Activated CD4-positive, alpha-beta T cell treated with anti-CD3 and anti-CD28 coated beads for 36 hours (primary cell): ENCODE data around the gene ATP2B1. TPM values are rescaled to one million over a fixed set of nuclear protein-coding genes. Genes with fewer than 3 reads are reported as not detected.
A peak's percentile ranks its signal among the peaks of the same experiment; 100 is the strongest.
"Not testable (repeated sequence)": the region's sequence is repeated elsewhere in the genome, so short reads cannot be mapped to it uniquely, and the experiment has no call there.

ENCODE experiments used
- ATAC-seq: fragments of 200-7000 bp; cut with Tn5 transposase; one replicate; pipeline ENCODE4 v1.10.0; 2021; ENCODE audit warnings: mild to moderate bottlenecking, moderate library complexity
- CTCF ChIA-PET: fragments of 350-600 bp; sonication (Branson Sonifier 250); formaldehyde crosslinking; loops from one replicate; lab custom pipeline; 2021; ENCODE audit warnings: antibody characterized with exemption; lab: Charles Lee
- POLR2A ChIA-PET: fragments of 350-600 bp; sonication (Branson Sonifier 250); formaldehyde crosslinking; loops from one replicate; lab custom pipeline; 2021; ENCODE audit warnings: antibody characterized with exemption, inconsistent platforms; lab: Charles Lee
- DNase-seq: peaks from one replicate; pipeline ENCODE4 v3.0.0-alpha.2; 2020
- H3K27ac Mint-ChIP-seq: one replicate; pipeline ENCODE4 v1.8.0; 2021; ENCODE audit warnings: mixed read lengths
- H3K27me3 Mint-ChIP-seq: one replicate; pipeline ENCODE4 v1.8.0; 2021; ENCODE audit warnings: mixed read lengths
- H3K36me3 Mint-ChIP-seq: one replicate; pipeline ENCODE4 v1.8.0; 2021; ENCODE audit warnings: low read depth, mixed read lengths
- H3K4me1 Mint-ChIP-seq: one replicate; pipeline ENCODE4 v1.8.0; 2021; ENCODE audit warnings: mixed read lengths
- H3K4me3 Mint-ChIP-seq: one replicate; pipeline ENCODE4 v1.8.0; 2021; ENCODE audit warnings: mild to moderate bottlenecking, moderate library complexity, mixed read lengths
- H3K9me3 Mint-ChIP-seq: one replicate; pipeline ENCODE4 v1.8.0; 2021; ENCODE audit warnings: low read depth, mixed read lengths
- intact Hi-C, 2 experiments: fragments of 100-400 bp; cut with DNase I in 1 of 2; cut with micrococcal nuclease in 1 of 2; formaldehyde crosslinking; loops; one replicate each; pipeline versions ENCODE4 v1.14.2 to v1.15.1; 2022 to 2024; cut with DNase I, micrococcal nuclease
- total RNA-seq, 2 experiments: library from RNA; stranded (reverse); gene quantifications; one replicate each; pipeline ENCODE4 v1.2.3, GENCODE V29; 2021

Gene ATP2B1
- total RNA-seq, 2 experiments from 2014 or later, result 18.8 to 19.7 TPM

GRCh38 chr12:89702503-89702902, 6.1 kb downstream of the ATP2B1 start:
- ChIA-PET CTCF (interaction anchor here (0.6 to 1.1 kb wide), 2 partner anchors 158 to 479 kb away, joined by 3 read pairs; no protein-coding TSS in a partner anchor), POLR2A (interaction anchor here (0.6 kb wide), 1 partner anchor 459 kb away, joined by 4 read pairs; no protein-coding TSS in a partner anchor)
- DNase-seq (no peak), ATAC-seq (no peak)
- H3K36me3 Mint-ChIP-seq, result peaks cover 12% of the 10 kb centered on the region
- H3K27ac Mint-ChIP-seq, result no peak overlapping the region
- peaks cover 78% of the 10 kb centered on the region for H3K4me1 Mint-ChIP-seq
- no peak overlapping the region for H3K4me3 Mint-ChIP-seq
- intact Hi-C loops, result no loop called here
- no peaks in the 10 kb centered on the region for H3K27me3 Mint-ChIP-seq
- no peaks in the 10 kb centered on the region for H3K9me3 Mint-ChIP-seq

DNA sequence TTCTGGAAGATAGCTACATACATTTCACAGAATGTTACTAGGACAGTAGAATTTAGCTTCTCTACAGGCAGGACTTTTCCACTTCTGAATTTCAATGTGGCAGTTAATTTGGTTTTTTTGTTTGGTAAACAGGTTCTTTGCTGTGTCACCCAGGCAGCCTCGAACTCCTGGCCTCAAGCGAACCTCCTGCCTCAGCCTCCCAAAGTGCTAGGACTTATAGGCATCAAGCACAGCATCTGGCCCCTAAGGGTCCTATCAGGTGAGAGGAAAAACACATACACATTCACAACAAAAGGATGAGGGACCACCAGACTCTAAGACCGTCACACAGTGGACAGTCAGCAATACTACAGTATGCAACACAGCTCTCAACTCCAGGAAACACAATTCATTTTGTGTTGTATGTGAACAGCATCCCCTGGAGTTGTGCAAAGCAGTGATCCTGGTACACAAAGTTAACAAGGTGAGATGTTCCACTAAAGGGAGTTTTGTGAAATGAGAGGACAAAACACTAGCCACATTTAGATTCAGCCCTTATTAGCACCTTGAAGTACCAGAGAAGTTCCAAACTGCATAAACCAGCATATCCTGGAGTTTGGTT, 6.9 kb downstream of the ATP2B1 start:
- no peak for DNase-seq
- ATAC-seq, result no peak
- H3K27me3 Mint-ChIP-seq, result no peaks in the 10 kb centered on the region
- peaks cover 80% of the 10 kb centered on the region for H3K4me1 Mint-ChIP-seq
- ChIA-PET CTCF (interaction anchor here (1.1 kb wide), 1 partner anchor 158 kb away, joined by 3 read pairs; no protein-coding TSS in a partner anchor), POLR2A (no interaction called here)
- H3K4me3 Mint-ChIP-seq, result no peak overlapping the region
- intact Hi-C loops, result no loop called here
- H3K36me3 Mint-ChIP-seq, result peaks cover 12% of the 10 kb centered on the region
- H3K9me3 Mint-ChIP-seq, result no peaks in the 10 kb centered on the region
- no peak overlapping the region for H3K27ac Mint-ChIP-seq

GRCh38 chr12:89700191-89700810, 8.3 kb downstream of the ATP2B1 start:
- CTCF ChIA-PET, result no interaction called here

GRCh38 chr12:89698607-89699006, 10.0 kb downstream of the ATP2B1 start:
- DNase-seq (no peak), ATAC-seq (no peak)
- Mint-ChIP-seq H3K4me3 (no peak overlapping the region), H3K36me3 (peaks cover 7% of the 10 kb centered on the region), H3K27ac (no peak overlapping the region), H3K4me1 (peaks cover 73% of the 10 kb centered on the region), H3K9me3 (no peaks in the 10 kb centered on the region), H3K27me3 (no peaks in the 10 kb centered on the region)
- CTCF ChIA-PET, result interaction anchor here (0.6 to 1.0 kb wide), 3 partner anchors 53 to 438 kb away, joined by 3 read pairs; no protein-coding TSS in a partner anchor
- POLR2A ChIA-PET, result no interaction called here
- intact Hi-C loops, result no loop called here

More at GRCh38 chr12:89700191-89700810, 8.3 kb downstream of the ATP2B1 start:
- Mint-ChIP-seq H3K36me3 (peaks cover 12% of the 10 kb centered on the region), H3K27ac (no peak overlapping the region), H3K4me1 (peaks cover 77% of the 10 kb centered on the region), H3K4me3 (no peak overlapping the region), H3K9me3 (no peaks in the 10 kb centered on the region), H3K27me3 (no peaks in the 10 kb centered on the region)
- POLR2A ChIA-PET, result no interaction called here
- DNase-seq, result no peak
- intact Hi-C loops, result no loop called here
- peak; percentile 49 for ATAC-seq

DNA sequence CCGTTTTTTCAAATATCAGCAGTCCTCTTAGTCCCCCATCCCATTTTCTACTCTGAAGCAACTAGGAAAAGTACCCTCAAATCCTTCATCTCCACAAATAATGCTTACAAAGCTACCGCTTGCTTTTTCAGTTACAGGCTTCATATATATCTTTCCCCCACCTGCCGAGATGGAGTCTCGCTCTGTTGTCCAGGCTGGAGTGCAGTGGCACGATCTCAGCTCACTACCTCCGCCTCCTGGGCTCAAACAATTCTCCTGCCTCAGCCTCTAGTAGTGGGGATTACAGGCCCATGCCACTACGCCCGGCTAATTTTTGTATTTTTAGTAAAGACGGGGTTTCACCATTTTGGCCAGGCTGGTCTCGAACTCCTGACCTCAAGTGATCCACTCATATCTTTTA, 10.9 kb downstream of the ATP2B1 start:
- CTCF ChIA-PET, result interaction anchor here (0.7 to 1.0 kb wide), 2 partner anchors 145 to 439 kb away, joined by 3 to 5 read pairs; no protein-coding TSS in a partner anchor

GRCh38 chr12:89697296-89697695, 11.3 kb downstream of the ATP2B1 start:
- H3K27ac Mint-ChIP-seq, result no peak overlapping the region
- H3K4me3 Mint-ChIP-seq, result no peak overlapping the region
- intact Hi-C loops, result no loop called here
- peaks cover 71% of the 10 kb centered on the region for H3K4me1 Mint-ChIP-seq
- H3K27me3 Mint-ChIP-seq, result no peaks in the 10 kb centered on the region
- CTCF ChIA-PET, result interaction anchor here (0.7 kb wide), 1 partner anchor 145 kb away, joined by 5 read pairs; no protein-coding TSS in a partner anchor
- ATAC-seq (no peak), DNase-seq (no peak)
- H3K36me3 Mint-ChIP-seq, result peaks cover 7% of the 10 kb centered on the region
- POLR2A ChIA-PET, result no interaction called here
- no peaks in the 10 kb centered on the region for H3K9me3 Mint-ChIP-seq

More for the DNA sequence above, 10.9 kb downstream of the ATP2B1 start:
- POLR2A ChIA-PET, intact Hi-C loops, H3K27ac Mint-ChIP-seq, H3K9me3 Mint-ChIP-seq, H3K27me3 Mint-ChIP-seq, DNase-seq, ATAC-seq, H3K4me3 Mint-ChIP-seq, H3K36me3 Mint-ChIP-seq: not testable (repeated sequence)
- peaks cover 75% of the 10 kb centered on the region for H3K4me1 Mint-ChIP-seq

- Mint-ChIP-seq H3K36me3 (peaks cover 7% of the 10 kb centered on the region), H3K27me3 (no peaks in the 10 kb centered on the region), H3K9me3 (no peaks in the 10 kb centered on the region), H3K4me1 (peaks cover 72% of the 10 kb centered on the region), H3K4me3 (no peak overlapping the region), H3K27ac (peak overlapping the region; percentile 15)
- DNase-seq (no peak), ATAC-seq (no peak)
- ChIA-PET POLR2A (no interaction called here), CTCF (interaction anchor here (0.8 to 1.7 kb wide), 2 partner anchors 11 to 68 kb away, joined by 3 to 5 read pairs; no protein-coding TSS in a partner anchor)
- intact Hi-C loops, result no loop called here
Measured at GRCh38 chr12:89695830-89696229, 12.8 kb downstream of the ATP2B1 start.

DNA sequence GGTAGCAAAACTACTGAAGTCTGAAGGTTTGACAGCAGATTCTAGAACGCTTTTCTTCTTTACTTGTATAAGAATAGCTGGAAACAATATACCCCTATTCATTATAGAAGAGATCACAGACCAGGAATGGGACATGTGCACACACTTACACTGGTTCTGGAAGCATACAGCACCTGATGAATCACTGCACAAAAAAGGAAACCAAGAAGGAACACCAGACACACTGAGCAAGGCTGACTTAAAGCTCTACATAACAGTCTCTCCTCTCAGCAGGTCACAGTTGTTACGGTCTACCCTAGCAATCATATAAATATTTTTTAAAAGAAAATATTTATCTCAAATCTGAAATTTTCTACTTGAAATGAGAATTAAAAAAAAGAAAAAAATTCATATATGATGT, 13.5 kb downstream of the ATP2B1 start:
- CTCF ChIA-PET, result interaction anchor here (1.7 kb wide), 1 partner anchor 11 kb away, joined by 5 read pairs; no protein-coding TSS in a partner anchor
- peaks cover 71% of the 10 kb centered on the region for H3K4me1 Mint-ChIP-seq
- intact Hi-C loops, result no loop called here
- POLR2A ChIA-PET, result no interaction called here
- no peaks in the 10 kb centered on the region for H3K9me3 Mint-ChIP-seq
- no peak for DNase-seq
- peak; percentile 47 for ATAC-seq
- no peak overlapping the region for H3K4me3 Mint-ChIP-seq
- no peaks in the 10 kb centered on the region for H3K27me3 Mint-ChIP-seq
- peaks cover 7% of the 10 kb centered on the region for H3K36me3 Mint-ChIP-seq
- H3K27ac Mint-ChIP-seq, result no peak overlapping the region

DNA sequence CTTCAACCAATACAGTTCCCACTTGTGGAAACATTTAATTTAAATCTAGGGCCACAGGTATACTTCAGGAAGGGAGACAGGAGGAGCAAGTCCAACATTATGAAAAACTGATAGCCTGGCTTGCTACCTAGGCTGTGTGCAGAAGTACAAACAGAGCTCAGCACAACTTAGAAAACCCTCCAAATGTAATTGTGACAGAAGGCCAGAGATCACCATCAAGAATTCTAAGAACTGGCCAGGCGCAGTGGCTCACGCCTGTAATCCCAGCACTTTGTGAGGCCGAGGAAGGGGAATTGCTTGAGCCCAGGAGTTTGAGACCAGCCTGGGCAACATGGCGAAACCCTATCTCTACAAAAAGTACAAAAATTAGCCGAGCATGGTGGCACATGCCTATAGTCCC, 14.1 kb downstream of the ATP2B1 start:
- Mint-ChIP-seq H3K4me1 (peaks cover 70% of the 10 kb centered on the region), H3K27ac (no peak overlapping the region), H3K9me3 (no peaks in the 10 kb centered on the region), H3K4me3 (no peak overlapping the region), H3K27me3 (no peaks in the 10 kb centered on the region), H3K36me3 (peaks cover 7% of the 10 kb centered on the region)
- intact Hi-C loops, result no loop called here
- no peak for DNase-seq
- ChIA-PET POLR2A (no interaction called here), CTCF (interaction anchor here (1.7 kb wide), 1 partner anchor 12 kb away, joined by 5 read pairs; no protein-coding TSS in a partner anchor)
- no peak for ATAC-seq

- Mint-ChIP-seq H3K27me3 (no peaks in the 10 kb centered on the region), H3K36me3 (peaks cover 7% of the 10 kb centered on the region), H3K4me3 (no peak overlapping the region), H3K4me1 (peaks cover 70% of the 10 kb centered on the region), H3K9me3 (no peaks in the 10 kb centered on the region), H3K27ac (no peak overlapping the region)
- ChIA-PET CTCF (no interaction called here), POLR2A (no interaction called here)
- no peak for DNase-seq
- intact Hi-C loops, result no loop called here
- no peak for ATAC-seq
Measured at GRCh38 chr12:89693639-89694202, 14.9 kb downstream of the ATP2B1 start.

- Mint-ChIP-seq H3K4me3 (no peak overlapping the region), H3K4me1 (peaks cover 65% of the 10 kb centered on the region), H3K27ac (no peak overlapping the region), H3K36me3 (no peaks in the 10 kb centered on the region), H3K9me3 (no peaks in the 10 kb centered on the region), H3K27me3 (no peaks in the 10 kb centered on the region)
- ATAC-seq (no peak), DNase-seq (no peak)
- ChIA-PET CTCF (no interaction called here), POLR2A (no interaction called here)
- intact Hi-C loops, result no loop called here
Measured at GRCh38 chr12:89692439-89692838, 16.2 kb downstream of the ATP2B1 start.
